Caki2 (cell line): Measurements from ENCODE around the gene MARCHF3. TPM values are rescaled to one million over a fixed set of nuclear protein-coding genes. Genes with fewer than 3 reads are reported as not detected.

Experiments used
- DNase-seq: peaks from one replicate; pipeline ENCODE4 v3.0.0-alpha.2; 2015; ENCODE audit warnings: low read depth
- in situ Hi-C: cut with HindIII; loops from 2 replicates; pipeline ENCODE4 v1.10.0; 2016; ENCODE audit warnings: low sequenced_read_pairs, low pct_unique_long_range_greater_than_20kb, mixed read lengths
- total RNA-seq: library from RNA; depleted of rRNA; stranded (reverse); fragments of >200 nt; shearing (Covaris generic); gene quantifications from 2 replicates; pipeline ENCODE4 v1.2.3, GENCODE V29; 2014; ENCODE audit warnings: low replicate concordance; rRNA removed

Gene MARCHF3
- 2.0 and 3.0 TPM in 2 replicates for total RNA-seq

DNA sequence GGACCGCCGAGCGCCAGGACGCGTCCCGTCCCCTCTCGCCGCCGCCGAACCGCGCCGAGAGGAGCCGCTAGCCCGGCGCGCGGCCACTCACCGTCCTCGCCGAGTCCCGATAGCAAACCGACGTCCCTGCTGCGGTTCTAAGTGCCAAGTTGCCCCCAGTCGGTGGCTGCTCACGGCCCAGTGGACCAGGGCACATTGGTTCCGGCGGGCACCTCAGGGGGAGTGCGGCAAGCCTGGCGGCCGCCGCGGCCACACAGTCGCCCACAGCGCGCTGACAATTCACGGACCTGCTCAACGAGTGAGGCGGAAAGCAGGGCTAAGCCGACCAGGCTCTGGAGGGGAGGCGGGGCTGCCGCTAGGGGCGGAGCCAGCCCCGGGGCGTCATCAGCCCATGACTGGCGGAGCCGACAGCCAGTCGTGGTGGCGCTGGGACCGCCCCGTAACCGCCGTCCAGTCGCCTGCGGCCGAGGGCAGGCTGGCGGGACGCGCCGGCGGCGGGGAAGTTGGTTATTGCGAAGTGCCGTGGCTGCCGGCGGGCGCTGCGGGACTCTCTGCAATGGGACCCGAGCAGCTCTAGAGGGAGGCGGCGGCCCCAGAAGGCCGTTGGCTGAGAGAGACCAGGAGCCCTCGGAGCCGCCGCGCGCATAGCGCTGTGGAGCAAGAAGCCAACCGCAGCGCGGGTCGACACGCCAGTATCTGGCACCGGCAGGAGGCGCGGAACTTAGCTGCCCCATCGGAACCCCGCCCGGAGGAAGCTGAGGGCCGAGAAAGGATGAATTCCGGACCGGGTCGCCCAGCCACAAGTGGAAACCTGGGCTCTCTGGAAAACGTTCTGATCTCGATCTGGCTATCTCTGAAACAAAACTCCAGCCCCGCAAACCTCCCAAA is at the start of gene MARCHF3:
Gene MARCHF3 (minus strand): TSS at position 300 of the 888 bp plus-strand sequence. CDS start 112,387 bp downstream, outside the sequence.
- peak; percentile 93 for DNase-seq
- in situ Hi-C loops, result no loop called here

DNA sequence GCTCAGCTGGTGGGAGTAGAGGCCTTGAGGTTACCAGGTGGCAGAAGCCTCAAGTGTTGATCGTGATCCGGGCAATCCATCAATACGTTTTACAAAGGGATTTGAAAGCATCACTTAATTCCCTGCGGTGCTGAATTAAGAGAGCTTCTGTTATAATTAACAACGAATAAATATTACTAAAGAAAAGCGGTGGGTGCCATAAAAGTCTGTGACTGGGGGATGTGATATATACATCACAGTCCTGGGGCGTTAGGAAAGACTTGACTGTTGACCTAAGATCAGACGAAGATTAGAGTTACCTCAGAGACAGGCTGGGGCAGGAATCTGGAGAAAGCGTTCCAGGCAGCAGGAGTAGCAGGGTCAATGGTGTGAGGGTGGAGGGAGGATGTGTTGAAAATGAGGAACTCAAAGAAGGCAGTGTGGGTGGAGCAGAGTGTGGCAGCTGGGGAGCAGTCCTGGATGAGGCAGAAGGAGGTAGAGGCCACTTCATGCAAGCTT is 49.7 kb upstream of the MARCHF3 start:
- DNase-seq, result no peak
- in situ Hi-C loops, result no loop called here

GRCh38 chr5:127077366-127077765 is 47.0 kb upstream of the MARCHF3 start:
- in situ Hi-C loops, result no loop called here
- peak; percentile 93 for DNase-seq

- peak; percentile 91 for DNase-seq
- in situ Hi-C loops, result no loop called here
Measured at GRCh38 chr5:127076315-127077129, 46.2 kb upstream of the MARCHF3 start.

DNA sequence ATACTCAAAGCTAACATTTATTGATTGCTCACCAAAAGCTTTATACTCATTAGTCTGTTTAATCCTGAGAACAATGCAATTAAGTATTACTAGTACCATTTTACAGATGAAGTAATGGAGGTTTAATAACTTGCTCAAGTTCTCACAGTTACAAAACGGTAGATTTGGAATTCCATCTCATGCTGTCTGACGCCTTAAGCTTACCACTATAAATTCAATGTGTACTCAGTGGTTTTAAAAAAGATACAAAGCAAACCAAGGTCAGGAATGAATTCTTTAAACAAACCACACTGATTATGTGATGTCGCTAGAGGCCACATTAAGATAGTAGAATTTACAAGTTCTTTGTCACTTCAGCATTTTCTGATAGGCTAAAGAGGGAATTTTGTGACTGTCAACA is 44.1 kb upstream of the MARCHF3 start:
- DNase-seq, result no peak
- in situ Hi-C loops, result no loop called here

DNA sequence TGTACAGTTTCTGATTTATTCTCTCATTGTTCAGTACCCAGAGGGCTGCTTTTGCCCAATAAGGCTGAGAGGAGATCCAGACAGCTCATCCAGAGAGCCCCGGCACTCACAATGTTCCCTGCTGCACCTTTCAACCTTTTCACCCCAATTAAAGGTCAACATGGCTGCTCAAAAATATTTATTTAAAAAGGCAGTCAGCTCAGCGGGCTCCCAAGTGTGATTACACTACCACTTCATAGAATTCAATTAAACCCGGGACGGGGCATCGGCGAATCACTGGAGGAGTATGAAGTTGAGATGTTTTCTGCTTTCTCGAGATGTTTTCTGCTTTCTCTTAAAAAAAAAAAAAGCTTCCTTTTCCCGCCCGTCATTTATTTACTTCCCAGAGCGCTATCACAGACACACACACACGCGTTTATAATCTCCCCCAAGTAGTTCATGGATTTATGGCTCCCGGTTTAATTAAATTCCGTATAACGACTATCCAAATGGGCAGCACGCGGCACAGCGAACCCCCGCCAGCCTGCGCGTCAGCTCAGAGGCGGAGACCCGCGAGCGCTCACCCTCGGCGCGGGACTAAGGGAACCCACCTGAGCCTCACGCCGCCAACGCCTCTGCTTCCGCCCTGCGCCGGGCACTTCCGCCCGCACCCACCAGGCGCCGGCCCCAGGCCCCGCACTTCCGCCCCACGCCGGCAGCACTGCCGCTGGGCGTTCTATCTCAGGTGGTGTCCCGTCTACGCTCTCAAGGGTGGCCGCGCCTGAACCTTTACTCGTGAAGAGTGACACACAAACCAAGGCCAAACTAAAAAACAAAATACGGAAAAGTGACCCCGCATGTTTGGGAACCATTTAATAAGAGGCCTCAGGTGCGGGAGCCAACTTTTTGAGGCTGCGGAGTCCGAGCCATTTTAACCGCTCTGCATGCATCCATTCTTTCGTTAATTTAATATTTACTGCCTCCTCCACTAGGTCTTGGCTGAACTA is 42.8 kb upstream of the MARCHF3 start, which contains the start of gene C5orf63:
Gene C5orf63 (minus strand): TSS at position 642 of the 986 bp plus-strand sequence. CDS start 14,507 bp downstream, outside the sequence.
- DNase-seq, result no peak
- in situ Hi-C loops, result no loop called here

DNA sequence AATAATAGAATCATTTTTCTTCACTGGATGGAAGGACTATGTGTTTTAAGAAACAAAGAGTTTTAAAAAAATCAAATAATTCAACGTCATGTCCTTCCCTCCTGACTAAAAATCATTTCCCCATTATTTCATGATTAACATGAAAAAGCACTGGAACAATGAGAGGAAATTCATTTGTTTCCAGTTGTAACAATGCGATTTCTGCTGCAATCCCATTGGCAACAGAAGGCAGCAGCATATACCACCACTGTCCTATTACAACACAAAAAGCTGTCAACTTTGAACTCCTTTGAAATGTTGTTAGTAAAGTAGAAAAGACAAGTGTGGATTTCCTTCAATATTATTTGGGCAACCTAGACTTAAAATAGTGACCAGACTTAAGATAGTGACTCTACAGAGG is 39.9 kb upstream of the MARCHF3 start:
- in situ Hi-C loops, result no loop called here
- no peak for DNase-seq

DNA sequence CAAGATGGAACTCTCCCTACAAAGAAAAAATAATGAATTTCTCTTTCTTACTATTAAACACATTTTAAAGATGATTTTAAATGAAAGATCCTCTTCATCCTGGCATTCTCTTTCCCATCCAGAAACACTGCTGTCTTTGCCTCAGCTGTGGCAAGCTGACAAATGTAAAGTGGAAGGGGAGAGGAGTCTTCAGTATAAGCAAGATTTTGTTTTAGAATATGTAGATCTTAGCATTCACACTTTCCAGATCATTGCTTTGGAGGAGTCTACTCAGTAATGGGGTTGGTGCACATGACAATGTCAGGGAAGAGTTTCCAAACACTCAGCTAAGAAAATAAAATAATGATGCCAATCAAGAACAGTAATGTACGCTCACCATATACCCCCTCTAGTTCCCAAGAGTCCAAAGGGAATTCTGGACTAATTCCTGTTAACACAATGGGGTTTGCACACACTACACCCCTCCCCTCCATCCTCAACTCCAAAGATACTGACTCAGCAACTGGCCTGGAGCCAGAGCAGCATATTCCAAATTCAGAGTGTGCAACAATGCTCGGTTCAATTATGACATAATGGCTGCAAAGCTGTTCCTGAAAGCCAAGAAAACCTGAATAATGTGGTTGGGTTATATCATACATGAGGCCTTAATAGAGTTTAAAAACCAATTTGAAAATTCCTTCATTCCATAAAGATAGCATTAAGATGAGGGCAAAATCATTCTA is 38.3 kb upstream of the MARCHF3 start:
- in situ Hi-C loops, result no loop called here
- peak; percentile 41 for DNase-seq

DNA sequence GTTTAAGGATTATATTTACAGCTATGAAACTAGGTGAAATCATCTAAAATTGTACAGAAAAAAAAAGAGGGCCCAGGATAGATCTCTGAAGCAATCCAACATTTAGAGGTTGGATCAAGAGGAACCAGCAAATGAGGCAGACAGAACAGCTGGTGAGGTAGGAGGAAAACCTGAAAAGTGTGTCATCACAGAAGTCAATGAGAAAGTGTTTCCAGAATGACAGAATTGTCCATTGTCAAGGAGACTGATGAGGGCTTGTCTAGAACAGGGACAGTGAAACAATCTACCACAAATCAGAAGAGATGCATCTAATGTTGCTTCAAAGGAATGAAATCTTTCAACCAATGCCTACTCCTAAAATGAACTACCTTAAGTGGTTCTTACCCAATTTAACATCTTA is 36.4 kb upstream of the MARCHF3 start:
- DNase-seq, result no peak
- in situ Hi-C loops, result no loop called here

DNA sequence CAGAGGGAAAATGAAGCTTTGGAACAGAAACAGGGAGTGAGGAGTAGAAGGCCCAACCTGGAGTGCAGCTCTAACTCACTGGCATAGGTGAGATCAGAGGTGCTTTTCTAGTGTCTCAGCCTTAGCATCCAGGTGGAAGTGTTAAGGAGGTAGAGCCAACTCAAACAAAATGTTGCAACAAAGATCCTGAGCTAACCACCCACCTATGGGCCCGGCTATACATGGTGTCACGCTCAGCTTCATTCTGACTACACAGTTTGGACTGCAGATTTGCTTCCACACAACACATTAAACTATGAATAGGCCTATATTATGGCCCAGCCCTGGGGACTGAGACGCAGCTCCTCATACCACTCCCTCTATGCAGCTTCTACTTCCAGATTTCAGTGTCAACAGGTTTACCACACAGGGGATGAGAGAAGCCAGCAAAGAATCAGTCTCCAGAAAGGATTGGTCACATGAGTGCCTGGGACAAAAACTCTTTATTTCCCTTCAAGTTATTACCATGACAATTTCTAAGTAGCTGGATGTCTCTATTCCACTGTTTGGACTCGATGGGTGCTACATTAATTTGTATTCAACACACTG is 34.0 kb upstream of the MARCHF3 start:
- DNase-seq, result no peak
- in situ Hi-C loops, result no loop called here

- DNase-seq, result no peak
- in situ Hi-C loops, result no loop called here
Measured at GRCh38 chr5:127063257-127063913, 33.0 kb upstream of the MARCHF3 start.

- in situ Hi-C loops, result no loop called here
- no peak for DNase-seq
Measured at GRCh38 chr5:127061956-127062355, 31.6 kb upstream of the MARCHF3 start.

DNA sequence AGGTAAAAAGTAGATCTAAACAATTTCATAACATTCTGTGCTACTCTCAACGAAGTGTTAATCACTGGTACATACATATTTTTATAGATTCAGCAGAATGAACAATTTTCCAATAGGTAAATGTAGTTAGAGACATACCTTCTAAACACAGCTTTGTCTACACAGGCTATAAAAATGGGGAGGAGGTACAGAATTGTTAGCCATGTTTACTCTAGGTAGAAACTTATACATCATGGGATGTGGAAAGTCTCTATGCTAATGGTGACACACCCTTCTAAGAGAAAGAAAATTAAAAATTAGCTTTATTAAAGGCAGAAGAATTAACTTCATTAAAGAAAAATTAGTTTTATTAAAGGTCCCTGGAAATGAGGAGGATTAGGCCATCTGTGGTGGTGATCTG is 31.2 kb upstream of the MARCHF3 start:
- DNase-seq, result no peak
- in situ Hi-C loops, result no loop called here

GRCh38 chr5:127060470-127060985 is 30.2 kb upstream of the MARCHF3 start:
- DNase-seq, result no peak
- in situ Hi-C loops, result no loop called here

DNA sequence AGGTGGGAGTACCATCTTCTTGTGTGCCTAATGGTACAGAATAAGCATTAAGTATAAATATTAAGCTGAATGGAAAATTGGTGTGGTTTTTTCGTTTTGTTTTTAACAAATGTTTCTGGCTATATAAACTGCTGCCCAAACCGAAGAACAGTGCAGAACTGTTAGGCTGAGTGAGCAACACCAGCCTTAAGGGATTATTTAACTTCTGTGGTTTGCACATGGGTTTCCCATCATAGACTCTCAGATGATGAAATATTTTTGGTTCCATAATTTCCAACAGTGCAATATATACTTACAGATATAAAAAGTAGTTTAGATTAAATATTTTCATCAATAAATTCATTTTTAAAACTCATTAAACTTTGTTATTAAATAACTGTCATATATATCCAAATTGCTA is 26.5 kb upstream of the MARCHF3 start:
- in situ Hi-C loops, result no loop called here
- DNase-seq, result no peak
